M059J (cell line): Measurements from ENCODE around the gene TRIAP1. TPM values are rescaled to one million over a fixed set of nuclear protein-coding genes. Genes with fewer than 3 reads are reported as not detected.
"Not testable (repeated sequence)": the region's sequence is repeated elsewhere in the genome, so short reads cannot be mapped to it uniquely, and the experiment has no call there.

Source experiments
- DNase-seq: peaks from one replicate; pipeline ENCODE4 v3.0.0-alpha.2; 2012; ENCODE audit warnings: low read depth
- total RNA-seq: library from RNA; depleted of rRNA; stranded (reverse); fragments of >200 nt; shearing (Covaris generic); gene quantifications from 2 replicates; pipeline ENCODE4 v1.2.3, GENCODE V29; 2014

TRIAP1 gene
- total RNA-seq, 1 experiment from 2014 or later = 29.9 TPM

DNA sequence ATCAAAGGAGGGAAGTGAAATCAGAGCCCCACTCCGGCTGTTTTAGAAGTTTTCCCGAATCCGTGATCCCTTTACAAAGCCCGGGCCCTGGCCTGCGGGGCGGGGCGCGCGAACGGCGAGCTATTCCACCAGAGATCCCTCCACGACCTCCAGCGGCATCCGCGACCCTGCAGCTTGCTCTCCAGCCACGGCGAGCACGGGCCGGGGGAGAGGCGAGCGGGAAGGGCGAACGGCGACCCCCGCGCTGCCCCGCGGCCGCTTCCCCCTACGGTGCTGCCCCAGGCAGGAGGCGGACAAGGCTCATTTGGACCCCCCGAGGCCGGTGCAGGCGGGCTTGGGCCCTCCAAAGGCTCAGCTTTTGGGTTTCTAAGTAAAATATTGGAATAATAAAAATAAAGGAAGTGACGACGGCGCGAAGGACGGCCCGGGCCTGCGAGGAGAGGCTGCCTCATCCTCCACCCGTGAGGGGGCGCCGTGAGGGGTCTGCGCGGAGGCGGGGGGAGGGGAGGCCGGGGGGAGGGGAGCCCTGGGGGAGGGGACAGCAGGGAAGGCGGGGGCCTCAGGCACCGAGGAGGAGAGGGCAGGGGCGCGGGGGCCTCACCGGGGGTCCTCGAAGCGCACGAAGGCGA lies 22.8 kb upstream of the TRIAP1 start:
- peak; percentile 13 for DNase-seq

DNA sequence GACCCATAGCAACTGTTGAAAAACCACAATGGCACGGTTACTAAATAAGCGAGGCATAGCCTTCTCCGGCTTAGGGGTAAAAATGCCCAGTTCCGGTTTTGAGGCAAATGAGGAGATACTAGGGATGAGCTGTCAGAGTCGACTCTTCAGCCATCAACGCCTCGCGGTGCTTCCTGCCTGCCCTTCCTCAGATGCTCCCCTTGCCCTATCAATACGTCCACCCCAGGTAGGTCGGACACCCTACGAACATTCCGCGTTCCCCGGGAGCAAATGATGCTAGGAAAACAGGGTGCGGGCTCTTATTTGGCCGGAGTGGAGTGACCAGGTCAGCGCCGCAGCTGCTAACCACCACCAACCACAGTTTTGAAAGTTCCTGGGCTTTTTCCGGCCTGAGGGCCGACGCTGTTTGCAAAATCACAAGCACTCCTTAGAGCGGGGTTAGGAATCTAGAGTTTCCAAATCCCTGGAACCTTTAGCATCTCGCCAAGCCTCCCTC lies 22.2 kb upstream of the TRIAP1 start:
- DNase-seq = peak; percentile 70

DNA sequence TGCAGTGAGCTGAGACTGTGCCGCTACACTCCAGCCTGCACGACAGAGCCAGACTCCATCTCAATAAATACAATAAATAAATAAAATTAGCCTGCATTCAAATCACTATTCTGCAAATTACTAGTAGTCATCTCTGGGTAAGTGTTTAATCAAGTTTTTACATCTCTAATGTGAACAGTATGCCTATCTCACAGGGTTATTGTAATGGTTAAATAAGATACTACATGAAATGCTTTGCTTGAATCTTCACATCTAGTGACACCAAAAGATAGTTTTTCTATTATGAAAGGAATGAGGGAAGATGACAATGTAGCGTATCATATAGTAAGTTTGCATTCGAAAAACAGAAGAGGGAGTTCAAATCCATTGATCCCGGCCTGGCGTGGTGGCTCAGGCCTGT lies 21.3 kb upstream of the TRIAP1 start:
- DNase-seq = no peak

DNA sequence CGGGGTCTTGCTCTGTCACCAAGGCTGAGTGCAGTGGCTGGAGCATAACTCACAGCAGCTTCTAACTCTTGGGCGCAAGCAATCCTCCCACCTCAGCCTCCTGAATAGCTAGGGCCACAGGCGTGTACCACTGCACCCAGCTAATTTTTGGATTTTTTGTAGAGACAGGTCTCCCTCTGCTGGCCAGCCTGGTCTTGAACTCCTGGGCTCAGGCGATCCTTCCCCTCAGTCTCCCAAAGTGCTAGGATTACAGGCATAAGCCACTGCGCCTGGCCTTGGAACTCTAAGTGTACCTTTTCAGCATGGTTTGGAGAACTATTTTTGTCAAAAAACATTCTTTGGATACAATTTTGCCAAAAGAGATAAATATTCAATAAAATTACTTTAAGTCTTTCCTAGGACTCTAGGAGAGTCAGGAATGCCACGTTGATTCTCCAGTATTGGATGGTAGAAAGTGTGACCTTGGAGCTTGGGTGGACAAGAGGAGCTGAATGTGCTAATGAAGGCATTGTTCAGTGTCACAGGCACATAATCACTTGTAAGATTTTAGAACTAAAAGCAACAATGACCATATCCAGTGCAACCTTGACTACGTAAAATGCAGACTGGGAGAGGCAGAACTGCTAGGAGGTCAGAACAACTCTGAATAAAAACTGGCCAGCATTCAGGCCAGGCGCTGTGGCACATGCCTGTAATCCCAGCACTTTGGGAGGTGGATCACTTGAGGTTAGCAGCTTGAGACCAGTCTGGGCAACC lies 20.6 kb upstream of the TRIAP1 start:
- DNase-seq = peak; percentile 42

DNA sequence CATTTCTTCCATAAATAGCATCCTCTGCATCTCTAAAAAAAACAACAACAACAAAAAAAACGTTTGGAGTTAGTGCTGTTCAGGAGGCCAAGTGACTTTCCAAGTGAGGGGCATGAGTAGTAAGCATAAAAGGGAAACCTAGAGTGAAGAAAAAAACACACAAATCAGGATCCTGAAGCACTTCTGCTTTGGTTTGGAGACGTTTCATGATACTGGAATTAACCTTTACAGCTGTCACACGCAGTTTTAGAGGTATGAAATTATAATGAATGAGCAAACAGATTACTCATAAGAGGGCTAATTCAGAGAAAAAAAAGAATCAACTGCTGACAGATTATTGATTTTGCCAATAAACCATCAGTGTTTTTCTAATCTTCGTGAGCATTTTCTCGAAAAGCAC lies 19.6 kb upstream of the TRIAP1 start:
- DNase-seq = no peak

DNA sequence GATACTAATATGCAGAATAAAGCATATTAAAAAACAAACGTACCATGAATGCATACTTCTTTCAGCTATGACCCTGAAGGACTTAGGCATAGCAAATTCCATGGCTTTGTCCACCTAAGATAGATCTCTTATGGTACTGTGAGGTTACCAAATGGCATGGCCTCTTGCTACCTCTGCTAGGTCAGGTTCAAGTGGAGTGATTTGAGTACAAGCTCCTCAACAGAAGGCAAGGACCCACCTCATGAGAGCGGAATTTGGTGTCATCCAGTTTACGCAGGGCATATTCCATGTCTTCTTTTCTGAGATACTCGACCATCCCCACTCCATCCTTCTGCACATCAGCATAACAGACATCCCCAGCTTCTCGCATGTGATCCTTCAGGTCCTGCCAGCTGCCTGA lies 17.5 kb upstream of the TRIAP1 start:
- DNase-seq = no peak

DNA sequence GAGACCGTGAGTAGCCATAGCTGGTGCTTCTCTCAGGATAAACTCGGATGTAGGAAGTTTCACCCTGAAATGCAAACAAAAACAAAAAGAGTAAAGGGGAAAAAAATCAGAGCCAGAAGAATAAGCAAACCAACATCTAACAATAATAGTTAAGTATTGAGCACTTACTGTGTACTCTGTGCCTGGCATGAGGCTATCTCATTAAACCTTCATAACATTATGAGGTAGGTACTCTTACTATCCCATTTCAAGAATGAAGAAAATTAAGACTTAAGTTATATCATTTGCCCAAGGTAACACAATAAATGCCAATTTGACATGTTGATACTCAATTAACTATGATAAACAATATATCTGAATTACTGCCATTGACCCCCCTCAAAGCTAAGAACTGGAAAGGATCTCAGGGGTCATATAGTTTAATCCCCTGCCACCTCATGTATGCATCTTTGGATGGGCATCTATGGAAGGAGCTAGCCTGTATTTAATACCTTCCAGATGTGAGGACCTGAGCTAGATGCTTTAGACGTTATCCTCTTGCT lies 16.0 kb upstream of the TRIAP1 start:
- DNase-seq = no peak

DNA sequence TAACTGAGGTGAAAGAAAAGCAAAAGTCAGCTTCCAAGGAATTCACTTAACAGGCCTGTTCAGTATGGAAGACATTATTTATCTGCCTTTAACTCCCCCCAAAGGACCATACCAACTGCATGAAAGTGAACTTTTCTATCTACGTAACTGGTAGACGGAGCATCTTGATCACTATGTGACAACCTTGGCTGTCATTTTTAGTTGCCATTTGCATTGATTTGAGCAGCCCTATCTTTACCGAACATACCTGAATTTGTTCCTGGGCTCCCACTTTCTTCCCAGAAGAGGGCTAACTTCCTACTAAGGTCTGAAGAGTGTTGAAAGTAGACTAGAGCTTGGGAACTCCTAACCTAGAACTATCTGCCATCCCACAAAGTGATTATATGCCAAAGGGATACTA lies 14.0 kb upstream of the TRIAP1 start:
- DNase-seq = no peak

DNA sequence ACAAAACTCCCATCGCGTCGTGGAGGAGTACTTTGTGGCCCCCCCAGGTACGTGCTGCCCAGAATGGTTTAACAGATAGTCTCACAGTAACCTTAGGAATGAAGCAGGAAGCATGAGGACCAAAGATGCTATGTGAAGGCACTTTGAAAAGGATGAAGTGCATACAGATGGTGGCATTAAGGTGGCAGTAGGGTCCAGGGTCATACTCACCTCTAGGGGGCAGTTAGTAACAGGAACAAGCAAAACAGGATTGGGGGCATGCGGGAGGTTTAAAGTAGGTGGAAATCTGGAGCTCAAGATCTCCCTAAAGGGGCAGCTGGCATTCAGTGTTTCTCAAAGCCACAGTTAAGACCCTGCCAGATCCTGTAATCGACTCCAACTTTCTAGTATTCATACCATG lies 10.9 kb upstream of the TRIAP1 start:
- no peak for DNase-seq

DNA sequence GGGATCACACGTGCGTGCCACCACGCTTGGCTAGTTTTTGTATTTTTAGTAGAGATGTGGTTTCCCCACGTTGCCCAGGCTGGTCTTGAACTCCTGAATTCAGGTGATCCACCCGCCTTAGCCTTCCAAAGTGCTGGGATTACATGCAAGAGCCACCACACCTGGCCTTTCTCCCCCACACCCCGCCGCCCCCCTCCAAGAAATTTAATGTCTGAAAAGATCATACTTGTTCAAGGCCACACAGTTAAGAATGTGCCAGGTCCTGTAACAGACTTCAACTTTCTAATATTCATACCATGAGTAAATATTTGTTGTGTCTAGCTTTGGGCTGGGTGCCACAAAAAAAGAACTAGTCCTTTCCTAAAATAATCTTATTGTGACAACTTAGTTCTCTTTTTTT lies 9.1 kb upstream of the TRIAP1 start:
- no peak for DNase-seq

DNA sequence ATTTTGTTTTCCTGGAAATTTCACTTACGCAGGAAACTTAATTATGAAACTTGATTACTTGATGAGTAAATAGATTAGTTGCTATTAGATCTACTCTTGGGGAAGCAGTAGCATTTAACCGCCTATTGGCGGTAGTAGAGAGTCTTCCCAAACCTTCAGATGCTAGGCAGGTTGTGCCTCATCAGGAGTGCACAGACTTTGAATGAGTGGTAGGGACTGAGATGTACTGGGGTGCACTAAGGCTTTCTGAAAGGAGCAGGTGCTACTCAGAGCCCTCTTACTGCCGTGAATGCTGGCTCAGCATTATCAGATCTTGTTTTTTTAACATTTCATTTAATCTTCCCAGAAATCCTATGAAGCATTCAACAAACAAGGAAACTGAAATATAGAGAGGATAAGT lies 7.8 kb upstream of the TRIAP1 start:
- DNase-seq = peak; percentile 35

DNA sequence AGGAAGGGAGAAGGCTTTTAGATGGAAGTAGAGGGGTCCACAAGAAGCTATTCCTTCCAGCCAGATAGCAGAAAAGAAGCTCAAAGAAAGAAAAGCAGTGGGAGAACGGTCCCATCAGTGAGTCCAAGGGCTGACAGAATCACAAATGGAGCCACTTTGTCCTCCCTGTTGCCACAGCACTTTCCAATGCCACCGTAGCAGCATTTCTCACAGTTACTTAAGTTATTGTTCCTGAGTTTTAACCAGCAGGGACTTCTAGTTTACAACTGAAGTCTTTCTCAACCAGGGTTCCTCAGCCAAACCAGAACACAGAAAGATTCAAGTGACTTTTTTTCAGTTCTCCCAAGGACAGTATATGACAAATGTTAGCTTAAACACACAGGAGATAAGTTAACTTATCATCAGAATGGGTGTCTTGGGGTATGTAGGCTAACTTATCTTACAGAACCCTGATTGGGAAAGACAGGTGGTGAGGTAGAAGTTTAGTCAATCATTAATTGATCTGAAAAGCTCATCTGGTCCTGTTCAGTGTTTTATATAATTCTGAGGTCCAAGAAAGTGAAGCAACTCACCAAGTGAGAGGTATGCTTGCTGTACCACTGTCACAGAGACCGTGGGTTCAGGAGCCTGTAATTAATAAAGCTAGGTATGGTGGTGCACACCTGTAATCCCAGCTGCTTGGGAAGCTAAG lies 7.0 kb upstream of the TRIAP1 start:
- no peak for DNase-seq

DNA sequence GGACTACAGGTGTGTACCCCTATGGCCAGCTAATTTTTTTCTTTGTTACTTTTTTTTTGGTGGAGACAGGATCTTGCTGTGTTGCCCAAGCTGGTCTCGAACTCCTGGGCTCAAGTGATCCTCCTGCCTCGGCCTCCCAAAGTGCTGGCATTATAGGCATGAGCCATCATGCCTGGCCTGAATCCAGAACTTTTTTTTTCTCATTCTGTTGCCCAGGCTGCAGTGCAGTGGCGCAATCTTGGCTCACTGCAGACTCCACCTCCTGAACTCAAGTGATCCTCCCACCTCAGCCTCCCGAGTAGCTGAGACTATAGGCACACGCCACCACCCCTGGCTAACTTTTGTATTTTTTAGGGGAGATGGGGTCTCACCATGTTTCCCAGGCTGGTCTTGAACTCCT lies 6.3 kb upstream of the TRIAP1 start:
- peak; percentile 26 for DNase-seq

DNA sequence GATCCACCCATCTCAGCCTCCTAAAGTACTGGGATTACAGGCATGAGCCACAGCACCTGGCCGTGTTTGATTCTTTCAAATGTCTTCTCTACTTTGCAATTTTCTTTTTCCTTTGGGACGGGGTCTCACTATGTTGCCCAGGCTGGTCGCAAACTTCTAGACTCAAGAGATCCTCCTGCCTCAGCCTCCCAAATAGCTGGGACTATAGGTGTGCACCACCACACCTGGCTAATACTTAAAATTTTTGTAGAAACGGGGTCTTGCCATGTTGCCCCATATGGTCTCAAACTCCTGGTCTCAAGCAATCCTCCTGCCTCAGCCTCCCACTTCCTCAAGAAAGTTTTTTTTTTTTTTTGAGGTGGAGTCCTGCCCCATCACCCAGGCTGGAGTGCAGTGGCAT lies 1.8 kb upstream of the TRIAP1 start:
- DNase-seq = no peak

DNA sequence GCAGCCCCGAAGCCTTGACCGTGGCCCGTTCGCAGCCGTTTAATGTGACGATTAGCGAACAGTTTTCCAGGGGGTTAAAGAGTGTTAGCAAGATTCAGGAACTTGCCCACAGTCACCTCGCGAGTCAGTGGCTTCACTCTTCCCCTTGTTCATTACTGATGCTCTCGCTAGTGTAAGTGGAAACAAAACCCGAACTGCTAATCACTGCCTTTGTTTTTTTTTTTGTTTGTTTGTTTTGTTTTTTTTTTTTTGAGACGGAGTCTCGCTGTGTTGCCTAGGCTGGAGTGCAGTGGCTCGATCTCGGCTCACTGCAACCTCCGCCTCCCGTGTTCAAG lies 627 bp upstream of the TRIAP1 start:
- not testable (repeated sequence) for DNase-seq

DNA sequence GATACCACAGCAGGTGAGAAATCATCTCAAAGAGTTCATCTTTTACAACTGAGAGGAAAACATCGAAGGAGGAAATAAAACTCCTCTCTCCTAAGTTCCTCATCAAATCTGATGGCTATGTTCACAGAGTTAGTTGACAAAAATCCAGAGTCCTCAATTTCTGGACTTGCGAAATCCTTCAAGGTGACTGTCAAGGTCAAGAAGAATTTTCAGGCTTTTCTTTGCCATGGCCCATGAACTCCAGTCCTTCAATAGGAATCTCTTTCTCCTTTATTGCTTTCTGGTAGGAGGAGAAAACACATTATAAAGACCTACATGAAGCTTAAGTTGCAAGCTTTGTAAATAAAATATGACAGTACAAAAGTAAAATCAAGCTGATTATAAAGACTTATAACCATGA lies 1.5 kb downstream of the TRIAP1 start:
- no peak for DNase-seq

DNA sequence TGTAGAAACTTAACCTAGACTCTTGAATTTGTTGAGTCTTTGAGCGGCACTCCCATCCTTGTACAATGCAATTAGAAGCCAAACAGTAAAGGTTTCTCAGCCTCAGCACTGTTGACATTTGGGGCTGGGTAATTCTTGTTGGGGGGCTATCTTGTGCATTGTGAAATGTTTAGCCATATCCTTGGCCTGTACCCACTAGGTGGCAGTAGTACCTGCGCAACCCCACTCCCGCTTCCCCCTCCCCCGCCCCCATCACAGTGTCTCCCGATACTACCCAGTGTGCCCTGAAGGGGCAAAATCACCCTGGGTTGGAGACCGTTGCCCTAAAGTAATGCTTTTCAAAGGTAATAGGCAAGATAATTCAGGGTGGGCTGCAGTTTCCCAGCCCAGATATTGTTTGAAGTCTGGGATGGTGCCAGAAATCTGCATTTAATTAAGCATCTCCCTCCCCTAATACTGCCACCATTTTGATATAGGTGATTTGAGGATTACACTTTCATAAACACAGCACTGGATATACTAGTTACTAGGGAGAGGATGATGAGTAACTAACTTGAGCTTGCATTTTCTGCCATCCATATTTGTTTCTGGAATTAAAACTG lies 6.4 kb downstream of the TRIAP1 start:
- peak; percentile 46 for DNase-seq

DNA sequence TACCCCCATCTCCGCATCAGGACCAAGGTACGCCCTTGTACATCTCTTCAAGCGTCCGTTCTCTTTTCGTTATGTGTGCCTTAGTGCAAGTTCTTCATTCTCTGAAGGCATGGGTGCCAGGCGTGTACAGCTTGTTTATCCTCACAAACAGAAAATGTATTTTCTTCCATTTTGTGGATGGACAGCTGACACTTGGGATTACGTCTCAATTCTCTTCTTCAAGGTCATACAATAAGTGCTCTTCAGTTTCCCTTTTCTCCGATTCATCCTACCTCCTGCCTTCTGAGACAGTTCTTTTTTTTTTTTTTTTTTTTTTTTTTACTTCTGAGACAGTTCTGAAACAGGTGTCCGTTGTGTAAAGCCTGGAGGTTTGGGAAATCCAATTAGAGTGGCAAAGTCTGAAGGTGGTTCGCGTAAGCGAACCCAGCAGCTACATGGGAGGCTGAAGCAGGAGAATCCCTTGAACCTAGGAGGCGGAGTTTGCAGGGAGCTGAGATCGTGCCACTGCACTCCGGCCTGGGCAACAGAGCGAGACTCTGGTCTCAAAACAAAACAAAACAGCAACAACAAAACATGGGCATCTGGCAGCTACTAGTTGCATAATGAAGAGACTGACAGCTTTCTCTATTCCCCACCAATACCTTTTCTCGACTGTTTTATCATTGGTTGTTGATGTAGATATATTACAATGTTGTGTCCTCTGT lies 7.5 kb downstream of the TRIAP1 start:
- no peak for DNase-seq

DNA sequence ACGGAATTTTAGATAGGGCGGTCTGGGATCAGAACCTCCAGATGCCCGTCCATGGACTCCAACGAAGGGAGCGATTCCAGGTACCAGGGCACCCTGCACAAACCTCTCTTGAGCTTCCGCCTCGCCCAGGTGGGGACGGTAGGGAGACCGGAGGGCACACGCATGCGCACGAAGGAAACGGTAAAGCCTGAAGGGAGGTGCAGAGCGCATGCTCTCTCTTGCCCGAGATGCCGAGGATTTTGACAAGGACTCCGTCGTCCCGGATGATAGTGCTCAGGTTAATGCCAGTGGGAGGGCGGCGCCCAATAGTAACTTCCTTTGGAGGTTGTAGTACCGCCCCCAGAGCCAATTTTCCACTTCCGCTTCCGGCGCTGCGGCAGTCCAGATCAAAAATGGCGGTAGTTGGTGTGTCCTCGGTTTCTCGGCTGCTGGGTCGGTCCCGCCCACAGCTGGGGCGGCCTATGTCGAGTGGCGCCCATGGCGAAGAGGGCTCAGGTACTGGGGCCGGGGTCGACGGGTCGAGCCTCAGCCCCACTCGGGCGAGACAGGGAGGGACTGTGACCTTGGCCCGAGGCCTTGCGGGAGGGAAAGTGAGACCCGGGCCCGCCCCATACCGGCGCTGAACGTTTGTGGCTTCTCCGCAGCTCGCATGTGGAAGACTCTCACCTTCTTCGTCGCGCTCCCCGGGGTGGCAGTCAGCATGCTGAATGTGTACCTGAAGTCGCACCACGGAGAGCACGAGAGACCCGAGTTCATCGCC lies 8.3 kb downstream of the TRIAP1 start, which contains the start of gene COX6A1:
Gene COX6A1, plus strand, starts transcription at position 379 of the 760 bp plus-strand sequence. Its CDS starts 14 bp downstream, at position 393.
- DNase-seq = peak; percentile 98

DNA sequence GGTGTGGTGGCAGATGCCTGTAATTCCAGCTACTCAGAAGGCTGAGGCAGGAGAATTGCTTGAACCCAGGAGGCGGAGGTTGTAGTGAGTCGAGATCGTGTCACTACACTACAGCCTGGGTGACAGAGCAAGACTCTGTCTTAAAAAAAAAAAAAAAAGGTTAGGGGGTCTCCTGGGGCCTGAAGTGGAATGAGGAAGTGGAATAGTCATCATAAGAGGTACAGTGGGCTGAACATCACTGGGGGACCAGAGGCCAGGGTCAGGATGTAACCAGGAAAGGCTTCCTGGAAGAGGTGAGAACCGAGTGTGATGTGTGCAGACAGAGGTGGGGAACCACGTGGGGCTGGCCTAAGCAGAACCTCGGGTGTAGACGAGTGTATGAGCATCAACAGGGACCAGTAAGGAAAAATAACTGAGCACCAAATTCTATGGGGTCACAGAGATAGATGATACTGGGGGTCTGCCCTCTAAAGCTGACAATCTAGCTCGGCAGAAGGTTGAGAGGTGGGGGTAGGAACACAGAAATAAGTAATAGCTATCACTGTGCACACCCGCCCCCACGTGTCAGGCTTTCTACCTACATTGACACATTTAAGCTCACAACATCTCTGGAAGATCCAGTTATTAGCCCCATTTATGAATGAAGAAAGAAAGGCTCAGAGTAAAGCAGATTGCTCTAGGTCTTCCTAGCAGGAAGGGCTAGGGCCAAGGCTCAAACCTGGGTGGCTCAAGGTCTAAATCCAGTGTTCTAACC lies 13.2 kb downstream of the TRIAP1 start:
- DNase-seq = no peak
